Tibial nerve (tissue), 4 donors: Measurements from ENCODE around the gene ADAMTSL1. TPM values are rescaled to one million over a fixed set of nuclear protein-coding genes. Genes with fewer than 3 reads are reported as not detected.

Experiments
- DNase-seq, 2 donors: peaks; one replicate each; pipeline ENCODE4 v3.0.0-alpha.2; 2019; ENCODE audit warnings: low spot score in 2 of 2
- H3K27ac ChIP-seq, 4 donors: fragments of 200-600 bp; sonication (generic) in 3 of 4; one replicate each; pipeline ENCODE4 v1.5.1; 2017 to 2019; ENCODE audit warnings: mild to moderate bottlenecking in 1 of 4
- H3K27me3 ChIP-seq, 2 donors: fragments of 200-600 bp; sonication (generic) in 1 of 2; one replicate each; pipeline versions ENCODE4 v1.5.1 to v1.6.0; 2017 to 2019
- H3K36me3 ChIP-seq, 3 donors: fragments of 200-600 bp; sonication (generic); one replicate each; pipeline ENCODE4 v1.5.1; 2018 to 2019
- H3K4me1 ChIP-seq, 4 donors: fragments of 200-600 bp; sonication (generic) in 3 of 4; one replicate each; pipeline ENCODE4 v1.5.1; 2017 to 2019
- H3K4me3 ChIP-seq, 4 donors: fragments of 200-600 bp; sonication (generic) in 3 of 4; one replicate each; pipeline ENCODE4 v1.5.1; 2017 to 2019; ENCODE audit warnings: mild to moderate bottlenecking in 1 of 4, moderate library complexity in 1 of 4
- H3K9me3 ChIP-seq, 4 donors: fragments of 200-600 bp; sonication (generic) in 3 of 4; one replicate each; pipeline ENCODE4 v1.5.1; 2017 to 2019
- EP300 ChIP-seq, 2 donors: sonication (generic); formaldehyde crosslinking; IDR thresholded peaks; one replicate each; pipeline ENCODE4 v1.6.1; 2017; ENCODE audit warnings: antibody characterized with exemption in 2 of 2, mild to moderate bottlenecking in 1 of 2
- POLR2A ChIP-seq, 2 donors: fragments of 450-650 bp; IDR thresholded peaks; one replicate each; pipeline ENCODE4 v1.6.1; 2017; ENCODE audit warnings: antibody characterized with exemption in 2 of 2, mild to moderate bottlenecking in 2 of 2, moderate library complexity in 2 of 2
- WGBS, 2 donors: methylation state at CpG; one replicate each; pipeline ENCODE4 v1.1.5; 2018; 5-methylcytosine and 5-hydroxymethylcytosine counted together
- total RNA-seq, 4 donors: library from RNA; depleted of rRNA; stranded (reverse); fragments of >200 nt; gene quantifications; one replicate each; pipeline ENCODE4 v1.1.0, GENCODE V29; 2016
- TF ChIP-seq, protein P1 (sequence below), 5 experiments: fragments of 200-600 bp in 3 of 5; fragments of 450-650 bp in 2 of 5; sonication (generic) in 3 of 5; IDR thresholded peaks; one replicate each; pipeline ENCODE4 v1.5.1; 2016 to 2019; ENCODE audit warnings: antibody characterized with exemption in 5 of 5, mild to moderate bottlenecking in 3 of 5, moderate library complexity in 2 of 5

The ADAMTSL1 gene
- total RNA-seq, 4 donors from 2014 or later: 11.9 to 27.1 (median 21.3) TPM

- WGBS, 2 donors: 82 to 86% methylated on average over 10 of the region's 10 CpGs
- H3K27ac ChIP-seq: no peak overlapping the region
Observed at GRCh38 chr9:18770131-18770908, 296.4 kb downstream of the ADAMTSL1 start.

GRCh38 chr9:18771011-18771410 is 297.1 kb downstream of the ADAMTSL1 start:
- DNase-seq: no peak
- H3K36me3 ChIP-seq: no peaks in the 10 kb centered on the region
- peaks cover 0 to 12% (median 0%) of the 10 kb centered on the region in 4 donors for H3K4me1 ChIP-seq
- H3K9me3 ChIP-seq: no peaks in the 10 kb centered on the region
- H3K27me3 ChIP-seq: no peaks in the 10 kb centered on the region
- TF ChIP-seq EP300 (IDR thresholded peaks at IDR 0.05) (no peak), POLR2A (IDR thresholded peaks at IDR 0.05) (no peak)
- TF ChIP-seq, protein P1, sequence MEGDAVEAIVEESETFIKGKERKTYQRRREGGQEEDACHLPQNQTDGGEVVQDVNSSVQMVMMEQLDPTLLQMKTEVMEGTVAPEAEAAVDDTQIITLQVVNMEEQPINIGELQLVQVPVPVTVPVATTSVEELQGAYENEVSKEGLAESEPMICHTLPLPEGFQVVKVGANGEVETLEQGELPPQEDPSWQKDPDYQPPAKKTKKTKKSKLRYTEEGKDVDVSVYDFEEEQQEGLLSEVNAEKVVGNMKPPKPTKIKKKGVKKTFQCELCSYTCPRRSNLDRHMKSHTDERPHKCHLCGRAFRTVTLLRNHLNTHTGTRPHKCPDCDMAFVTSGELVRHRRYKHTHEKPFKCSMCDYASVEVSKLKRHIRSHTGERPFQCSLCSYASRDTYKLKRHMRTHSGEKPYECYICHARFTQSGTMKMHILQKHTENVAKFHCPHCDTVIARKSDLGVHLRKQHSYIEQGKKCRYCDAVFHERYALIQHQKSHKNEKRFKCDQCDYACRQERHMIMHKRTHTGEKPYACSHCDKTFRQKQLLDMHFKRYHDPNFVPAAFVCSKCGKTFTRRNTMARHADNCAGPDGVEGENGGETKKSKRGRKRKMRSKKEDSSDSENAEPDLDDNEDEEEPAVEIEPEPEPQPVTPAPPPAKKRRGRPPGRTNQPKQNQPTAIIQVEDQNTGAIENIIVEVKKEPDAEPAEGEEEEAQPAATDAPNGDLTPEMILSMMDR (IDR thresholded peaks at IDR 0.05): no peak
- H3K27ac ChIP-seq: no peak overlapping the region
- 59 to 71% methylated on average over 2 of the region's 2 CpGs for WGBS, 2 donors
- no peak overlapping the region for H3K4me3 ChIP-seq

More at GRCh38 chr9:18770131-18770908, 296.4 kb downstream of the ADAMTSL1 start:
- TF ChIP-seq EP300 (IDR thresholded peaks at IDR 0.05) (no peak), POLR2A (IDR thresholded peaks at IDR 0.05) (no peak)
- TF ChIP-seq, protein P1 (IDR thresholded peaks at IDR 0.05): no peak
- H3K4me1 ChIP-seq: peaks cover 0 to 12% (median 0%) of the 10 kb centered on the region in 4 donors
- no peak overlapping the region for H3K4me3 ChIP-seq
- H3K27me3 ChIP-seq: no peaks in the 10 kb centered on the region
- DNase-seq: no peak
- no peaks in the 10 kb centered on the region for H3K36me3 ChIP-seq
- no peaks in the 10 kb centered on the region for H3K9me3 ChIP-seq

DNA sequence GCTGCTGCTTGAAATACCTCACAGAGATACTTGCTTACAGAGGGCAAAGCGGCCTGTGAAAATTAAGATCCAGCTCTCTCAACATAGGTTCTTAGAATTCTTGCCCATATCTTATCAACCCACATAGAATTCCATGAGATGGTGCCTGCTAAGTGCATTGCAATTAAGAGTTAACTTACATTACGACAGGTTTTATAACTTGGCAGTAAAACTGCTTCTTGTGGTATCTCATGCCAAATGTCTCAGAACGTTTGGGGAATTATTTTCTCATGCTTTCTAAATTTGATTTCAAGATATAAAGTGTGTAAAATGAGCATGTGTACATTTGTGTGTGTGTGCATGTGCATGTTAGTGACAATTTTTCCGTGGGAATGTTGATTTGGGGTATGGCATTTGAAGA is 297.8 kb downstream of the ADAMTSL1 start:
- no peak for DNase-seq
- Histone ChIP-seq H3K4me1 (peaks cover 0 to 12% (median 0%) of the 10 kb centered on the region in 4 donors), H3K27ac (no peak overlapping the region), H3K4me3 (no peak overlapping the region), H3K27me3 (no peaks in the 10 kb centered on the region), H3K9me3 (no peaks in the 10 kb centered on the region), H3K36me3 (no peaks in the 10 kb centered on the region)
- TF ChIP-seq POLR2A (IDR thresholded peaks at IDR 0.05) (no peak), EP300 (IDR thresholded peaks at IDR 0.05) (no peak)
- TF ChIP-seq, protein P1 (IDR thresholded peaks at IDR 0.05): no peak
- 53% methylated on average over 4 of the region's 4 CpGs for WGBS, 2 donors

GRCh38 chr9:18775241-18775640 is 301.3 kb downstream of the ADAMTSL1 start:
- Histone ChIP-seq H3K27ac (no peak overlapping the region), H3K4me1 (peaks cover 0 to 26% (median 0%) of the 10 kb centered on the region in 4 donors), H3K27me3 (no peaks in the 10 kb centered on the region), H3K36me3 (no peaks in the 10 kb centered on the region), H3K4me3 (no peak overlapping the region), H3K9me3 (no peaks in the 10 kb centered on the region)
- 87 to 96% methylated on average over 1 of the region's 1 CpG for WGBS, 2 donors
- DNase-seq: no peak
- TF ChIP-seq, protein P1 (IDR thresholded peaks at IDR 0.05): no peak
- no peak for TF ChIP-seq POLR2A (IDR thresholded peaks at IDR 0.05)
- TF ChIP-seq EP300 (IDR thresholded peaks at IDR 0.05): no peak

DNA sequence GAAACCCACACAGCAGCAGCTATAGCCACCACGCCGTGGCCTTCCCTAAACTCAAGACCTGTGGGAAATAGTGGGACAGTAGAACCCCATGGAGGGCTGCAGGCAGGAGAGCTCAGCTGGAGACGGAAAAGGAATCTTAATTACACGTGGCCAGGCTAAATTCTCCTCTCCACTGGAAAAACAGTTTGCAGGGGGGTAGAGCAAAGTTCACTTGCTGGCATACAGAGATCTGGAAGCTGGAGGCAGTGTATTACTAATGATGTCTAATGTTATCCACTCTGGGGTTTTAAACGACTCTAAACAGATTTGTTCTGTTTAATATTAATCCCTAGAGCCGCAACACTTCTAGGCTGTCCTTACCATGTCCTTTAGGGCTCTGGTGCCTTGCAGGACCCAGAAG is 302.0 kb downstream of the ADAMTSL1 start:
- Histone ChIP-seq H3K27ac (no peak overlapping the region), H3K9me3 (no peaks in the 10 kb centered on the region), H3K27me3 (no peaks in the 10 kb centered on the region), H3K4me1 (peaks cover 0 to 24% (median 0%) of the 10 kb centered on the region in 4 donors), H3K36me3 (no peaks in the 10 kb centered on the region), H3K4me3 (no peak overlapping the region)
- no peak for DNase-seq
- TF ChIP-seq POLR2A (IDR thresholded peaks at IDR 0.05): no peak
- TF ChIP-seq, protein P1 (IDR thresholded peaks at IDR 0.05): no peak
- no peak for TF ChIP-seq EP300 (IDR thresholded peaks at IDR 0.05)
- 70 to 71% methylated on average over 6 of the region's 6 CpGs for WGBS, 2 donors
